GM18508 (cell line): ENCODE results near the gene GBP7.
"Not testable (repeated sequence)": the region's sequence is repeated elsewhere in the genome, so short reads cannot be mapped to it uniquely, and the experiment has no call there.

Experiments
- ATAC-seq: cut with Tn5 transposase; IDR thresholded peaks from one replicate; pipeline ENCODE4 v1.9.1; 2021; ENCODE audit warnings: moderate number of reproducible peaks; ENCODE audit not compliant: insufficient read depth, unreplicated experiment

The GBP7 gene

DNA sequence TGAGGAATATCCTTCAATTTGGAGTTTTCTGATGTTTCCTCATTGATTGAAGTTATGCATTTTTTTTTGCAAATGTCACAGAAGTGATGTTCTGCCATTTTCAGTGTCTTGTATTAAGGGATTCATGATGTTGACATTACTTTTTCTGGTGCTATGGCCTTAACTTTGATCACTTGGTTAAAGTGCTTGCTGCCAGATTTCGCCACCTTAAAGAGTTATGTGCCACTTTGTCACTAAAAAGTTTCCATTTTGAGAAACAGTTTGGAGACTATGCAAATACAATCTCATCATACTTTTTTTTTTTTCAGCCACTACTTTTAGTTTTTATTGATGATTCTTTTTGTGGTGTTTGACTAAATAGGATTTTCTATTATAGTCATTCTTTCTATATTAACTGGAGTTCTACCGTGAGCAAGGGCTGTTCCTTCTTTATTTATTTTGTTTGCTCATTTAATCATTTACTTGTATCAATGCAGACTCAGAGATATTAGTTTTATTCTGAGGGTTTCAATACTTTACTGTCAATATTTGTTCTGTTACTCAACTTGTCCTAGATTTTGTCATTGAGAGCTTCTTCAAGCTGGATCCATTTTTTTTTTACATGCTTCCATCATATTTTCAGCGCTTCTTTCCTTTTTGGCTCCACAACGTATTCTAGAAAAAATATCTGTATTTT is 3.2 kb downstream of the GBP7 start:
- no peak for ATAC-seq

DNA sequence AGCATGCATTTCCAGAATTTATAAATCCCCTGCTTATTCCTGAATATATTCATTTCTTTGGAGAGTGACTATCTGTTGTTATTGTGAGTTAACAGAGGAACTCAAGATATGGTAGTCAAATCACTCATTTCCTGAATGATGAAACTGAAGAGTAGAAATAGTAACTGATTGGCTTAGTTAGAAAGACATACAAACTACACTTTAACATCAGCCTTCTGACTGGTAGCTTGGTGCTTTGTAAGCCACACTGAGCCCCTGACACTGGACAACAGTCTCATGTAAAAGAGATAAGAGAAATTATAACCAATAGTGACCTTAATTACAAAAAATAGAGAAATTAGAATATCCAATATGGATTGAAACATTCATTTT is 4.8 kb downstream of the GBP7 start:
- ATAC-seq: no peak

DNA sequence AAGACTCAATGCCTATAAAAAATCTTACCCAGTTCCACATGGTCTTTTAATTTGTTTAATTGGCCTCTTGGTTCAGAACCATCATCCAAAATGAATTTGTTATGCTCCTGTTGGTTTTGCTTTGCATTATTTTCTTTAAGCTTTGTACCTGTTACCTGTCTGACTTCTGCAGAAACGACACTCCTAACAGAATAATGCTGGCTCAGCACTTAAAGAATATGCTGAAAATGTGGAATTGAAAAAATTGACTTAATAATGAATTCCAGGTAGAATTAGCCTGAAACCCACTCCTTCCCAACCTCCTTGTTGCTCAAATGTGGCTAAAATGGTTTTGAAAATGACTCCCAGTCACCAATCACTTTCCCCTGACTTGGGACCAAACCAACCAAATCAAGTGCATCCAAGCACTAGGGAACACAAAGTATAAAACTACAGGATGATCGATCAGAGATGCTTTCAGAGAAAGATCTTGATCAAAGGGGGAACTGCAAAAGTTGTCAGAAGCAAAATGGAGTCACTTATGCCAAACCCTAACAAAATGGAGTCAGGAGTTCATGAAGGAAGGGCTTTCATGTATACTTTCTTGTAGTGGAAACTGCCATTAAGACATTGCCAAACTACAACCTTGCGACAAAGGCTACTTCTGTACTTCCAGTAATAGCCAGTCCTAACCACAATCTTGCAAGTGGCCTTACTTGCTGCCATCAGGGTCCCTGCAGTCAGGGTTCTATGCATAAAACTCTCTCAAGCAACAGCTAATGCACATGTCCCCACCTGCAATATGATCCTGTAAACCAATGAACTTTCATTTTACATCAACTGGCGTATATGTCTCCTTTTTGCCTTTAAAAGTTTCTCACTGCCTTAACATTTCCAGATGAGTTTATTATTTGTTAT is 5.4 kb downstream of the GBP7 start:
- no peak for ATAC-seq

DNA sequence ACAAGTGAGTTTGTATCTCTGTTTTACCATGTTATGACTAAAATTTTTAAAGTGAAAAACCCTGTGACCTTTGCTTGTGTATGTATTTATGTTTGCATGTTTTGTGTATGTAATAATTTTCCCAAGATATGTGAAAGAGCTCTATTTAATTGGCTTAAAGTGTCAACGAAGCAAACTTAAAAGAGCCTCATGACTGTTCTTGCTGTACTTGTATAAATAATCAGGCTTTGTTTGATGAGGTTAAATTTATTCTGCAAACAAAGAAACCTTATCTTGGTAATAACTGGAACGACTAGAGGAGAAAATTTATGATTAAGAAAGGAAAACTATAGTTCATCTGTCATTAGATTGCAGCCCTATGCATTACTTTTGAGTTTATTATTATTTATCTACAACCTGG is 6.6 kb downstream of the GBP7 start:
- ATAC-seq: no peak

DNA sequence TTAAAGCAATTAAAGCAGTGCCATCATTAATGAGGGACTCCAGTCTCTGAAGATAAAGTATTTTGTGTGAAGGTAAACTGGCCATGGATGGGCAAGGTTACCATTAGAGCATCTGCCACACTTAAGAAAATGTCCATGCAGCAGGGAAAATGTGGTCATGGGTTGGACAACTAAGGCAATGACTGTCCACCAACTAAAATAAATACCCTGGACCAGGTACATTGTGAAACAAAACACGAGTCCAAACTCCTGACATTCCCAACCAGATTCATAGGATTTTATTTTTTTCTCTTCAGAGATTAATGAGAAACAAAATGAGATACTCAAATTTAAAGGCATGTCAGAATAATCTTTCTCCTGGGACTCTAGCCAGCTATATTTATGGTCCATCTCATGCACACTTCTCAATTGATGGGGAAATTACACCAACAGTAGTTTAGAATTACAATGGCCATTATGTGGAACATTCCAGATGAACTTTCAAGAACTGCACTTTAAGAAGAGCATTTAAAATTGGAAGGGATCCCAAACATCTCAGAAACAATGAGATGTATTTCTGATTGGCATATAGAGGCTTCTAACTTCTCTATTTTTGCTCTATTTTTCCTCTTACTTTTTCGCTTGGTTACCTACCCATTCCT is 8.1 kb downstream of the GBP7 start:
- no peak for ATAC-seq

DNA sequence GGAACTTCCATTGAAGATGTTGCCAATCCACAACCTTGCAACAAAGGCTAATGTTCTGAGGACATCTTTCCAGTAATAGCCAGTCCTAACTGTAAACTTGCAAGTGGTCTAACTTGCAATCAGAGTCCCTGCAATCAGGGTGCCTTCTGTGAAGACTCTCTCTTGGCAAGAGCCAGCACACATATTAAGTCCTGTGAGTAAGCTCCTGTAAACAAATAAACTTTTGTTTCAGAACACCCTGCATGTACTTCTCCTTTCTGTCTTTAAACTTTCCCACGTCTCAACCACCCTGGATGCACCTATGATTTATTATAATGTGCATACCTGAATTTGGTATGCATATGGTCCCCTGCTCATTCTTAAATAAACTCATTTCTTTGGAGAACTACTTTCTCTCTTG is 9.1 kb downstream of the GBP7 start:
- no peak for ATAC-seq

DNA sequence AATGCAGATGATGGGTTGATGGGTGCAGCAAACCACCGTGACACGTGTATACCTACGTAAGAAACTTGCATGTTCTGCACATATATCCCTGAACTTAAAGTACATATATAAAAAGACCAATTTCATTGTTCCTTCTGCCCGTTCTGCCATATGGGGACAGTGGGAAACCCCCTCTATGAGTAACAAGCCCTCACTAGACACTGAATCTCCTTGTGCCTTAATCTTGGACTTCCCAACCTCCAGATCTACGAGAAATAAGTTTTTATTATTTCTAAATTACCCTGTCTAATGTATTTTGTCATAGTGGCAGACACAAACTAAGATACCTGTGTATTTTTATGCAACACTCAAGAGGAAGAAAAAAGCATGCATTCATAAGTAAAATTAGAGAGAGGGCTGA is 10.0 kb downstream of the GBP7 start:
- ATAC-seq: no peak

DNA sequence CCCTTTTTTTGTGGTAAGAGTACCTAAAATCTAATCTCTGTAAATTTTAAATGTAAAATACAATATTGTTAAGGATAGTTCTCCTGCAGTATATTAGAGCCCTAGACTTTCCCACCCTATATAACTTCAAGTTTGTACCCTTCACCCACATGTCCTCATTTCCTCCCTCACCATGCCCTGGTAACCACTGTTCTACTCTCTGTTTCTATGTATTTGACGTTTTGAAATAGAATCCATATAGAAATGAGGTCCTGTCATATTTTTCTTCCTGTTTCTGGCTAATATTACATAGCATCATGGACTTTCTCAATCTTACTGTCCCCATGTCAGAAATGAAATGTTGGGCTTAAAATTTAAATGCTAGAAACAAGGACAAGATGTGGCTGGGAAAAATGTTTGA is 24.8 kb downstream of the GBP7 start:
- no peak for ATAC-seq

DNA sequence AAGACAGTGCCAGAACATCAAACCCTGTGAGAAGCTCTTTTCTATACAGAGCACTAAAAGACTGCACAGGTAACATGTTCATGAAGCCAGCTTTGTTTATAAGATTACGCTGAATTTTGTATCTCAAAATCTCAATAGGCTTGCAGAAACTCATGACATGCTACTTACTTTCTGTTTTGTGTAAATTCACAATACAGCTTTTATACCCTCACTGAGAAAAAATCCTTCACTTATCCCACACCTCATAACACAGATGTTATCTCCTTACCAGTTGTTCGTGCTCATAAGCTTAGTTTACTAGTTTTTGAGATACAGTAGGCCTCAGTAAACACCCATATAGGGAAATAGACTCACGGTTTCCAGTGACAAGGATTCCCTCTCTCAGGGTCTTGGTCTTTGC is 25.8 kb downstream of the GBP7 start:
- ATAC-seq: no peak

DNA sequence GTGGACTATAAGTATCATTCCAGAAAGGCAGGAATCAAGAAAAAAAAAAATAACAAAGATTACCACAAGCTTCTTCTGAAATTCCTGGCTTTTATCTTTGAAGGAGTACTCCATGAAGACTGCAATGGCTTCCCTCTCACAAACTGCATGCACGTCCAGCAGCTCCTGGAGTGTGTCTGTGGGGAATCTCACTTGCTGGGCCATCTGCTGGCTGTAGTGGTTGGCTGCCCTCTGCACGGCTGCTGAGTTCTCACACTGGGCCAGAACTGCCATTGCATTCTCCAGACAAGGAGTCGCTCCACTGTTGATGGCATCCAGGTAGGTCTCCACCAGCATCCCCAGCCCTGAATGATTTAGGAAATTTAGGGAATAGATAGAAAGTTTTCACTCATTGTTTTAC is 26.6 kb downstream of the GBP7 start:
- no peak for ATAC-seq

DNA sequence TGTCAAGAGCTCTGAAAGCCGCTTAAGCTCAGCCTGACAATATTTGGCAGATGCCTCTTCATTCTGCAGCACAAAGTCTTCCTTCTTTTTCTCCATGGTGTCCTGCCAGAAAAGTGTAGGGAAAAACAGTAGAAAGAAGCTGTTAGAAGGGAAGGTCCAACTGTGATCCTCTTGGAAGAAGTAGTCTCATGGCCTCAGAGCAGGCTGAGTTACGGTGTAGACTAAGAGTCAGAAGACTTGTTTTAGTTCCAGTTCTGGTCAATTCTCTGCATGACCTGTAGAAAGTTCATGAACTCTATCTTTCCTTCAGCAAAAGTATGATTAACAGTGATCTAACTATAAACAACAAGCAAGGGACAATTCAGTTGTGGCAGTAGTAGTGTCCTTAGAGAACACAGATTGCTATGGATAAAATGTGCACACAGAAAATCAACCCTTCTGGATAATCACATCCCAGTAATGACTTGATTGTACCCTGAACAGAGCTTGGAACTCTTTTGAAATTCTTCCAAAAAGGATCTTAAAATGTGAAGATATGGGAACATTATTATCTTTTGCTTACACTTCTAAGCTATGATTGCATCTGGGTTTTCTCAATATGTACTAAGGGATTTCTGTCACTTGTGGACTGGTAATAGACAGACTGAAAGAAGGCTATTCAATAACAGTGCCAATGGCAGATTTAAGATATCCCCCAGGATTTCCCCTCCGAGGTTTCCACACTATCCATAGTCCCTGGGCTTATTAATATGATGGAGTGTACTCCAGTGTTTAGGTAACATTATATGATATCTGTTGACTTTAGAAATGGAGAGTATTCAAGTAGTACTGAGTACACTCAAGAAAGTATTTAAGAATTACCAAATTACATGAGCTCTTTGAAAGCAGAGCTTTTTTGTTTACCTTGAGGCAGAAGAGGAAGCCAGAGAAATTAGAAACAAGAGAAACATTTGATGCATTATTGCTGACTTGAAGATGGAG is 27.8 kb downstream of the GBP7 start:
- ATAC-seq: no peak

DNA sequence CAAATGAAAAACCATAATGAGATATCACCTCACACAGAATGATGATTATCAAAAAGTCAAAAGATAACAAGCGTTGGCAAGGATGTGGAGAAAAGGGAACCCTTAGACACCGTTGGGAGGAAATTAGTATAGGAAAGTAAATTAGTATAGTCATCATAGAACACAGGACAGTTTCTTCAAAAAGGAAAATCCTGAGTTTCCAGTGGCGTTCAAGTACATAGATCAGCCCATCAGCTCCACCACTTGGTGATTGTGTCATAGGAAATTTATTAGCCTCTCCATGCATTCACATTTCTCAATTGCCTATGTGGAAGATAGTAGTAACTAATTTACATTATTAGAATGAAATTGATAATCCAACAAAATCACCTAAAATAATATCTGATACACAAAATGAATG is 29.1 kb downstream of the GBP7 start:
- no peak for ATAC-seq

DNA sequence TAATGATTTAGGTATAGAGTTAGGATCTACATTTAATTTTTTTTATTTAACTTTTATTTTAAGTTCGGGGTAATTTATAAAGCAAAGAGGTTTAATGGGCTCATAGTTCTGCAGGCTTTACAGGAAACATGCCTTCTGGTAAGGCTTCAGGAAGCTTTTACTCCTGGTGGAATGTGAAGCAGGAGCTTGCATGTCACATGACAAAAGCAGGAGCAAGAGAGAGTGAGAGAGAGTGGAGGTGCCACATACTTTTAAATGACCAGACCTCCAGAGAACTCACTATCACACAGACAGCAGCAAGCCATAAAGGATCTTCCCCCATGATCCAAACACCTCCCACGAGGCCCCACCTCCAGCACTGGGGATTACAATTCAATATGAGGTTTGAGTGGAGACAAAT is 32.3 kb downstream of the GBP7 start:
- ATAC-seq: no peak

DNA sequence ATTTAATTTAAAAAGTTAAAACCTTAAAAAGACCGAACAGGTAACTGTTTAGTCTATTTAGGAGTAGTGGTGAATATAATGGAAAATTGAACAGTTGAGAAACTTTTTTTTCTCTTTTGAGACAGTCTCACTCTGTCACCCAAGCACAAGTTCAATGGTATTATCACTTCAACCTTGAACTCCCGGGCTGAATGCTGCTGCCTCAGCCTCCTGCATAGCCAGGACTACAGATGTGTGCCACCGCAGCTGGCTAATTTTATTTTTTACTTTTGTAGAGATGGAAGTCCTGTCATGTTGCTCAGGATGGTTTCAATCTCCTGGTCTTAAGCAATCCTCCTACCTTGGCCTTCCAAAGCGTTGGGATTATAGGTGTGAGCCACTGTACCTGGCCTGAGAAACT is 33.6 kb downstream of the GBP7 start:
- ATAC-seq: no peak

DNA sequence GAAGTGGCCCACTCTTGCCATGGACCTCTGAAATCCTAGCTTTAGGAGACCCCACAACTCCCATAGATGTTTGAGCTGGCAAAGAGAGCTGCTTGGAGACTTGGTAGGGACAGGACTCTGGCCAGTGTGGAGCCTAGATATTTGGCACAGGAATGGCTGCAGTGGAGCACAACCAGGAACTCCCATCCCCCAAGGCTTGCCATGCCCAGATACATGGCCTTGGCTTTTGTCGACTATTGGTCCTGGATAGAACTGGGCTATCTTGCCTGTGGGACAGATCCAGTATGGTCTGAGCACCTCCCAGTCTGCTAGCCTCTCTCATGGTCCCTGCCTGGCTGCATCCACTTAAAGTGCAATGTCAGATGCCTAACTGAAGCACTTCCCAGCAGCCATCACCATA is 42.1 kb downstream of the GBP7 start:
- no peak for ATAC-seq

DNA sequence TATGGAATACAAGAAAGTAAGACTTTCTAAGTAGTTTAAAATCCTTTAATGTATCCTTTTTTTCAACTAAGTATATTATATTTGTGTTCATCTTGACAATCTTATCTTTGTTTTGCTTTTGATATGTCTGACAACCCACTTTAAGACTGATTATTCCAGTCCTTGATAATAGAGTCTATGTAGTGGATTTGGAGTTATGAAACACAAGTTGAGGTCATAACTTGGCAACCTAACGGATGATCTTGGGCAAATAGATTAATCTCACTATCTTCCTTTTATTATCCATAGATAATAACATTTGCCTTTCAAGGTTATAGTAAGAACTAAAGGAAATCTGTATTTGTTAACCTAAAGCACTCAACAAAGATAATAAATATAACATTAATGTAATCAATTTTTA is 45.1 kb downstream of the GBP7 start:
- ATAC-seq: no peak

DNA sequence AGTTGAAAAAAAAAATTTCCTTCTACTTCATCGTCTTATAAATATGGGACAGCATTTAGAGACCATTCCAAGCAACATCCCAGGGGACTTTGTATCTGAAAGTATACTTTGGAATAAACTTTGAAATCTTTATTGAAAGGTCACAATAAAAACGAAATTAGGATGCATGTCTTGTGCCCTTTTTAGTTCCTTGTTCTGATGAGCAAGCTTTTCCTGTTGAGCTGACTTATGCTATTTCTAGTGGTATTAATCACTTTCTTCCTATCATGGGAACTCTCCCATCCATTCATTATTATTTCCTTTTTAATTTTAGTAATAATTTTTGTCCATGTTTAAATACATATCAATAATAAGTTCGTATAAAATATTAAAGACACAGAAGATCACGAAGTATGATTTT is 45.9 kb downstream of the GBP7 start:
- ATAC-seq: no peak

DNA sequence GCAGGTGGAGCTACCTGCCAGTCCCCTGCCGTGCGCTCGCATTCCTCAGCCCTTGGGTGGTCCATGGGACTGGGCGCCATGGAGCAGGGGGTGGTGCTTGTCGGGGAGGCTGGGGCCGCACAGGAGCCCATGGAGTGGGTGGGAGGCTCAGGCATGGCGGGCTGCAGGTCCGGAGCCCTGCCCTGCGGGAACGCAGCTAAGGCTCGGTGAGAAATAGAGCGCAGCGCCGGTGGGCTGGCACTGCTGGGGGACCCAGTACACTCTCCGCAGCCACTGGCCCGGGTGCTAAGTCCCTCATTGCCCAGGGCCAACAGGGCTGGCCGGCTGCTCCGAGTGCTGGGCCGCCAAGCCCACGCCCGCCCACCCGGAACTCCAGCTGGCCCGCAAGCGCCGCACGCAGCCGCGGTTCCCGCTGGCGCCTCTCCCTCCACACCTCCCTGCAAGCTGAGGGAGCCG is 47.8 kb downstream of the GBP7 start:
- ATAC-seq: not testable (repeated sequence)

DNA sequence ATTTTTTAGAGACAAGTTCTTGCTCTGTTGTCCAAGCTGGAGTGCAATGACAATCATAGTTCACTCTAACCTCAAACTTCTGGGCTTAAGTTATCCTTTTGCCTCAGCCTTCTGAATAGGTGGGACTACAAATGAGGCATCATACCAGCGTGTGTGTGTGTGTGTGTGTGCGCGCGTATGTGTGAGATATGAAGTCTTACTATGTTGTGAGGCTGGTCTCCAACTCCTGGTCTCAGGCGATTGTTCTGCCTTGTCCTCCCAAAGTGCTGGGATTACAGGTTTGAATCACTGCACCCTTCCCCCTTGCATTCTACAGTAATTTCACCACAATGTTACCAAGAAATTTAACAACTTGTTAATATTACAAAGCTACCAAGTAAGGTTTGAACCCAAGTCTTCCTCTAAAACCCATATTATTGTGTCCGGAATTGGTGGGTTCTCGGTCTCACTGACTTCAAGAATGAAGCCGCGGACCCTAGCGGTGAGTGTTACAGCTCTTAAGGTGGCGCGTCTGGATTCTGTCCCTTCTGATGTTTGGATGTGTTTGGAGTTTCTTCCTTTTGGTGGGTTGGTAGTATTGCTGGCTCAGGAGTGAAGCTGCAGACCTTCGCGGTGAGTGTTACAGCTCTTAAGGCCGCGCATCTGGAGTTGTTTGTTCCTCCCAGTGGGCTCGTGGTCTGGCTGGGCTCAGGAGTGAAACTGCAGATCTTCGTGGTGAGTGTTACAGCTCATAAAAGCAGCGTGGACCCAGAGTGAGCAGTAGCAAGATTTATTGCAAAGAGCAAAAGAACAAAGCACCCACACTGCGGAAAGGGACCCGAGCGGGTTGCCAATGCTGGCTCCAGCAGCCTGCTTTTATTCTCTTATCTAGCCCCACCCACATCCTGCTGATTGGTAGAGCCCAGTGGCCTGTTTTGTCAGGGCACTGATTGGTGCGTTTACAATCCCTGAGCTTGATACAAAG is 48.9 kb downstream of the GBP7 start:
- ATAC-seq: not testable (repeated sequence)
